GM18519 (cell line): Measurements from ENCODE around the gene PLXND1.

Source experiments
- ATAC-seq: cut with Tn5 transposase; IDR thresholded peaks from one replicate; pipeline ENCODE4 v1.9.1; 2021; ENCODE audit warnings: mild to moderate bottlenecking, moderate library complexity; ENCODE audit not compliant: unreplicated experiment, low FRiP score

Gene PLXND1

DNA sequence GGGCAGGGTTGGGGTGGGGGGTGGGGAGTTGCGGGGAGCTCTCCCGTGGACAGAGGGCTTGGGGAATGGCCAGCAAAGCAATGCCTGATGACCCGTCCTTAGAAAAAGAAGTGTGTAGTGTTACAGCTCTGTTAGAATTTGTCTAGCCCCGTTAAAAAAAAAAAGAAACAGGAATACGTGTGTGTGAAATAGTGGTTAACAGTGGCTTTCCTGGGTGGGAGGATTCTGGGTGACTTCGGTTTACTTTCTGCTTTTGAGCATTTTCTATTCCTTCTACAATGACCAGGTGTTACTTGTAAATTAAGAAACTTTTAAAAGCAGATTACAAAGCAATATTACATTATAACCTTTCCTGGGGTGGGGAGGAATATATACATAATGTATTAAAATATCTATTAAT, 38.5 kb downstream of the PLXND1 start:
- no peak for ATAC-seq

DNA sequence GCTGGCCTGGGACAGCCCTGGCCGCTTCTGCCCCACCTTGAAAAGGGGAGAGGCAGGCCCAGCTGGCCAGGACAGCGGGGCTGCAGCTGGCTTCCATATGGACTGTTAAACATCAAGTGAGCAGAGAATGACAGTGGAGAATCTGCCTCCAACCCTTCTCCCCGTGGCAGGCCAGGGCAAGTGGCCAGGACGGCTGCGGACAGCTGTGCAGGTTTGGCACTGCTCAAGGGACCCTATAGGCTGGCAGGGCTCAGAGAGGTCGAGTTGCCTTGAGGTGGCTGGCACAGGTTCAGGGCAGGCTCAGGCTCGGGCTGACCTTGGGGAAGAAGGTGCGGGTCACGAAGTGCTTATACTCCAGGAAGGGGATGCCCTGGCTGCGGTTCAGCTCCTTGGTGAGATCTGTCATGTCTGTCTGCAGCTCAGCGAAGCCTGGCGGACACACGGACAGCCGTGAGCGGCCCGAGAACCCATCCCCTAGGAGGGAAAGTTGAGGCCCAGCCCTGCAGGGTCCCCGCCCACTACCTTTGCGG, 39.2 kb downstream of the PLXND1 start:
- no peak for ATAC-seq

GRCh38 chr3:129565902-129566301, 40.6 kb downstream of the PLXND1 start:
- ATAC-seq: no peak

DNA sequence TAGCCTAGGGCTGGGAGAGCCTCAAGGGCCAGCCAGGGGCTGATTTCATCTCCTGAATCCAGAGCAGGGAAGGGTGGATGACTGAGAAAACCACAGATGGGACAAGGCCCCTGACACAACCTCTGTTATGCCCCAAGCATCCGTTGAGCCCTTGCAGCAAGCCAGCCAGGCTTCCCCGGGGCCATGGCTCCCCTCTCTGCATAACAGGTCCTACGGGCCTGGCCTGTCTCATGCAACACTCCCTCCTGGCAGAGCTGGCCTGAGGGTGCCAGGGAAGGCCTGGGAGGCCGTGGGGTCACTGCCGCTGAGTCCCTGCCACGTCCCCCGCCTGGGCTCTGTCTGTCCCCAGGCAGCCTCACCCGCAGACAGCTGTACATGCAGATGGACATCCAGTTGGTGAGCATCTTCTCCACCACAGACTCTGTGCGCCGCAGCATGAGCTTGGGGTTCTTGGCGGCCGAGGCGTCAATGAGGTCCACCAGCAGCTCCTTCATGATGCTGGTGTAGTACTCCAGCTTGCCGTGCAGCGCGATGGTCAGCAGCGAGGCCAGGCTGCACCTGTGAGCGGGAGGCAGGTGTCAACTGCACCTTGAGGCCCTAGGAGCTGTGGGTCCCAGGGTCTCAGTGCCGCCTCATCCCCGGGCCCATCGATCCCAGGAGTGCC, 41.4 kb downstream of the PLXND1 start:
- ATAC-seq: no peak

DNA sequence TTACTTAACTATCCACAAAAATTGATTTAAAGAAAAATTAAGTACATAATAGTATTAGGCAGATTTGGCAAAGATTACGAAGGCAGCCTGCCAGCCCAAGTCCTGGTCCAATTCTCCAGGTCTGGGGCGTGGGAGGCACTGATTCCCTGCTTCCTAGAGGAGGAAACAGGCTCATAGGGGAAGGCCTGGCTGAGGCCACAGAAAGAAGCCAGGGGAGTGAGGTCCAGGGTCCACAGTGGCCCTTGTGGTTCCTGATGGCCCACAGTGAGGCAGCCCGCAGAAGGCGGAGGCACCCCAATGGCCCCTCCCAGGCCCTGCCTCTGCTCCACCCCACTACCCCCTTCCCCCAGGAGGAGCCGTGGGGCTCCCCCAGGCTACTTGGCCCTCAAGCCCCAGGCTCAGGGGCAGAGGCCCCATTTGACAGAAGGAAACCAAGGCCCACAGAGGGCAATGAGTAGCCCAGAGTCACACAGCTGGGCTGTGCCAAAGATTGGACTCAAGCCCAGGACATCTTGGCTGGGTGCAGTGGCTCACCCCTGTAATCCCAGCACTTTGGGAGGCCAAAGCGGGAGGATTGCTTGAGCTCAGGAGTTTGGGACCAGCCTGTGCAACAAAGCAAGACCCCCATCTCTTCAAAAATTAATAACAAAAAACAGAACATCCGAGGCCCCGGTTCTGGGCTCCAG, 42.5 kb downstream of the PLXND1 start:
- no peak for ATAC-seq

DNA sequence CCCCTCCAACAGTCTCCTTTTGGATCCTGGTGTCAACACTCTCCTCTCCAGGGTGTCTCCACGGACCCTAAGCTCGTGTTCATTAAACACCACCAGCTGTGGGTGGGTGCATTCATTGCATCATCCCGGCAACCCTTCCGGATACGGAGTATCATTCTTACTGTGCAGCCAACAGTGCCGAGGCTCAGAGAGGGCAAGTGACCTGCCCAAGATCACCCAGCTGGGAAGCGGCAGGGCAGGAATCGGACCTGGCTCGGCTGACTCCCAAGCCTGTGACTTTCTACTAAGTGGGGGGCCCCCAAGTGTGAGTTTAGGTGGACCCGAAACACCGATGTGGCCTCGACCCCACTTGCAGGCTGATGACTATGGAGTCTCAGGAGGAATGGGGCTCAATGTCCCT, 43.1 kb downstream of the PLXND1 start:
- no peak for ATAC-seq

- ATAC-seq: no peak
Measured at GRCh38 chr3:129562803-129563202, 43.7 kb downstream of the PLXND1 start.

DNA sequence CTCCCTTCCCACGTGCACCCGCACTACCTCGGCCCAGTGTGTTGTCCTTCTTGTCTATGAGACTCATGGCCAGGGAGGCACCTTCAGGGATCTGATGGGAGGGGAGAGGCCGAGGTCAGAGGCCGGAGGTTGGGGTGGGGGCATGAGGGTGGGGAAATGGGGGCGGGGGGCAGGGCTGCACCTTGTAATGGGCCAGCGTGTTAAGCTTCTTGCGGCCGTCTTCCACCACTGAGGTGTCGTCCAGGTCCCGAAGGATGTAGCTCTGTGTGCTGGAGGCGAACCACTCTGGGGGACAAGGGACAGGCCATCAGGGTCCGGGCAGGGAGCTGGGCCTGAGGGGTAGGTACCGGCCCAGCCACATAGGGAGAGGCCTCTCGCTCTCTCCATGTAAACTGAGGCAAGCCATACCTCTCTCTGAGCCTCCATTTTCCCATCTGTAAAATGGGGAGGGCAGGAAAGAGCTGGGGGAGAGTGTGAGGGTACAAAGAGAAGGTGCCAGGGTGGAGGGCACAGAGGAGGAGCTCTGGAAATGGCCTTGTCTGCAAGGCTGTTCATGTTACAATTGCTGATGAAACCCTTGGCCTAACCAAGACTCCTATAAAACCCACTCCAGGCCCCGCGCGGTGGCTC, 44.7 kb downstream of the PLXND1 start:
- no peak for ATAC-seq

- no peak for ATAC-seq
Measured at GRCh38 chr3:129560911-129561594, 45.4 kb downstream of the PLXND1 start.

- ATAC-seq: no peak
Measured at GRCh38 chr3:129560269-129560787, 46.1 kb downstream of the PLXND1 start.

- ATAC-seq: no peak
Measured at GRCh38 chr3:129559565-129560079, 46.9 kb downstream of the PLXND1 start.

GRCh38 chr3:129558772-129559564, 47.5 kb downstream of the PLXND1 start:
- no peak for ATAC-seq

DNA sequence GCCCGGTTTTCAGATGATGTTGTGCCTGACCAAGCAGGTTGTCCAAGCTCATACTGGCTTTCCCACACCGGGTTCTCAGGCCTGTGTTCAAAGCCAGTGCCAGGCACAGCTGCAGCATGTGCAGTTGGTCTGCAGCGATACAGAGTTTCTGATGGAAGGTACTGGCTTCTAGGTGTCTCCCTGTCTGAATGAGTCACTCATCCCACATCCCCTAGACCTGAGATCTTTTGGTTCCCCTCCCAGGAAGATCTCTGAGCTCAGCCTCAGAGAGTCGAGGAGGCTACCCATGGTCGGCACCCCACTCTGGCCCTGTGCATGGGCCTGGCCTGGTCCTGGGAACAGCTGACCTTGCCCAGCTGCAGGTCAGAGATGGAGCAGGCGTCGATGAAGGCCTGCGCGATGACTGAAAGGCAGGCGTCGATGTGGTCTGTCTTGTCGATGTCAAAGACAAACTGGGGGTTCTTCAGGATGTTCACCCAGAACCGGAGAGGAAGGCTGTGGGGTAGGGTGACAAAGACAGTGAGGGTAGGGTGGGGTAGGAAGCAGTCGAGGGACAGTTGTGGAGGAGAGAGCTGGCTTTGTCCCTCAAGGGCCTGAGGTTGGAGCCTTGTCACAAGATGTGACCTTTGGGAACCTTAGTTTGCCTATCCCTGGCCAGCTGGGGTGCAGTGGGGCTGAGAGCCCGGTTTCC, 48.2 kb downstream of the PLXND1 start:
- ATAC-seq: no peak

DNA sequence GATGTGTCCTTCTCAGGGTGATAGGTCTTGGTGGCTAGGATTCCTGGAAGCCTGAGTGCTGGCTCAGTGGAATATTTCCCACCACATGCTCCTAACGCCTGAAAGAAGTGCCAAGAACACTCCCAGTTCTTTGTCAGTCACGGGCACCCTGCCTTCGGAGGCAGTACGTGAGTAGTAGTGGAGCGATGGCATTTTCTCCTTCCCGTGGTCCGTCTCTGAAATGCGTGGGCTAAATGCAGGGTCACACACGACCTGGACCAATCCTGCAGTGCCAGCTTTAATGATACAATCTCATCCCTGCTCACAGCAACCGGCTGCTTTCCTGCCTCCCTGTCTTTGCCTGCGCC, 49.0 kb downstream of the PLXND1 start:
- ATAC-seq: no peak

DNA sequence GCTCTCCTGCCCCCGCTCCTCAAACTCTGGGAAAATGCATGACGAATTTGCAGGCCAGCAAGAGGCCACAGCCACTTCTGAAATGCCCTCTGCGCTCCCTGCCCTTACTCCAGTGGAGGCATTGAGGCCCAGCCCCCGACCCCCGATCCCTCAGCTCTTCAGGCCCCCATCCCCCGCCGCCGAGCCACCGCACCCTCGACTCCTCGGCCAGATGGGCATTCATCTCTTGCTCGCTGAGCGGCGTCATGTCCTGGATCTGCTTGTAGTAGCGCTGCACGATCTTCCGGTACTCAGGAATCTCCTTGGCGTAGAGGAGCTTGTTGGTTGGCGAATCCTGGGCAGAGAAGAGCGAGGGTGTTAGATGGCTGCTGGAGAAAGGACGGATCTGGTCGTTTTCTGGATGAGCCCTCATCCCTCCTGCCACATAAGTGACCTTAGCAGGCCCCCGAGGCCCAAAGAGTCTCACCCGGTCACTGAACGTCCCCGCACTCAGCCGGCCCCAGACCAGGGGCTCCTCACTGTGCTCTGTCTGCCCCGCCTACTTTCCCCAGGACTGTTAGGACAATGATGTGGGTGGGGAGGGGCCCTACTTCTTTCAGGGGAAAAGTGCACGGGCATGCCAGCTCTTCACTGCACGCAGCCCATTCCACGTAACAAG, 49.5 kb downstream of the PLXND1 start:
- no peak for ATAC-seq

DNA sequence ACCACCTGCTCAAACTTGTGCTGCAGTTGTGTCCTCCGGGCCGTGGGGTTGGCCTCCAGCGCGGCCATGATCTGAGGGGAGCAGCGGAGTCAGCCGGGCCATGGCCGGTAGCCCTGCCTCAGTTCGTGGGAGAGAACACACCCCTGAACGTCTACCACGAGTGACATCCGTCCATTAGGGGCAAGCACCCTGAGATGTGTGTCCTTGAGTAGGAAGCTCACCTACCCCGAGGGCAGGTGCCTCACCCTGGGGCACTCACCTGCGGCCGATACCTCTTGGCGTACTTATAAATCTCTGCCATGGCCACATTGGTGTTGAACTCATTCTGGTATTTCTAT, 50.1 kb downstream of the PLXND1 start:
- ATAC-seq: no peak

DNA sequence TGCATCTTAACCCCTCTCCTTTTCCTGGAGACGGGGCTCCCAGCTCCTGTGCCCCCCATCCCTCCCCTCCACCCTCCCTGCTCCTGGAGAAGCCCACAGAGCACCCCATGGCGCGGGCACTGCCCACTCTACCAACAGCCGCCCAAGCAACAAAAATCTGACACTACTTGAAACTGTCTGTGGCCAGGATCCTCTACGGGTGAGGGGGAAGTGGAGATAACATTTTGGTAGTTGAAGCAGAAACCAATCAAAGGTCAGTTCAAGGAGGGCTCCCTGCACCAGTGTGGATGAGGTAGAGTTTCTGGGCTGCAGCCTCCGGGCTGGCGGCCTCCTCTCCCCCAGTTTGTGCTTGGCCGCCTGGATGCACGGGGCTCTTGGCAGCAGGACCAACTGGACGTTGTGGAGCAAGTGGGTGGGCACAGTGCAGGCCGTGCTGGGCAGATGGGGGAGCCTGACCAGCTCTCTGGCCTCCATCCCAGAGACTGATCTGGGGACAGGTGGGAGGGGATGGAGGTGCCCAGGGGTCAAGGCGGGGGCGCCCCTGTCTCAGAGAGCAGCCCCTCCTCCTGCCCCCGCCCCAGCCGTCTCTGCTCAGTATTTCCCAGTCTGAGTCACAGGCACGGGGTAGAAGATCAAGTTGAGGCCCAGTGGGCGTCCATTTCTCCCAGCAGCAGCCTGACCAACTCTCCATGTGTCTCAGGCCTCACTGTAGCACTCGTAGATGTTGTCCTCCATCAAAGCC, 50.7 kb downstream of the PLXND1 start:
- no peak for ATAC-seq

GRCh38 chr3:129555153-129555550, 51.3 kb downstream of the PLXND1 start:
- ATAC-seq: no peak
